T follicular helper cell (primary cell): ENCODE measurements around the gene HIPK3.
"Not testable (repeated sequence)": the region's sequence is repeated elsewhere in the genome, so short reads cannot be mapped to it uniquely, and the experiment has no call there.

ENCODE experiments used
- DNase-seq: peaks from one replicate; pipeline ENCODE4 v3.0.0-alpha.2; 2020; ENCODE audit warnings: low read depth
- total RNA-seq, 2 experiments: gene quantifications; one replicate each; lab custom pipeline; 2026; lab: John Stamatoyannopoulos, UW

HIPK3 gene
- 97.6 to 207 reads per million in 2 experiments for total RNA-seq

DNA sequence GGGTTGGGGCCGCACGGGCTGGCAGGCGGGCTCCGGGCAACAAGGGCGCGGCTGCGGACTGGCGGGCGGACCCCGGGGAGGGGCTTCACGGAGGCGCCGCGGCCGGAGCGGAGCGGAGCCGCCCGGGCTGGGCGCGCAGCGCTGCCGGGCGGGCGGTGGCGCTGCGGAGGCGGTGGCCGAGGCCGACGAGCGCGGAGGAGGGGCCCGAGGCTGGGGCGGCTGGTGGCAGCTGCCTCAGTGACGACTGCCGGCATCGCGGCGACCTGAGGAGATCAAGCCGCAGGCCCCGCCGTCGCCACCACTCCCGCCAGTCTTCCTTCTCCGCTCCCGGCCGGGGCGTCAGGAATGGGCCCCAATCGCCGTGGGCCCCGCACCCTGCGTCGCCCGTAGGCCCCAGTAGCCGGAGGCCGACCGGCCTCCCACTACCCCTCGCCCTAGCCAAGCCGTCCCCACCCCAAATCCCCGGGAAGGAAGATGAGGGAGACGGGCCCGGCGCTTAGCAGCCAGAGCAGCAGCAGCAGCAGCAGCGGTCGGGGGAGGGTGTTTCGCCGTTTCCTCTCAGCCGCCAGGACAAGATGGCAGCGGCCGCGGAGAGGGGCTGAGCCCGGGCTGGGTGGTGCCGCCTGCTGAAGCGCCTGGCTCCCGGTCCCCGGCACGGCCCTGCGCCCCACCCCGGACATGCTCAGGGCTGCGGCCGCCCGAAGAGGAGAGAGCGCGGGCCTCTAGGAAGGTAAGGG lies at the start of gene HIPK3:
HIPK3 (plus strand) TSS at position 222 of the 737 bp plus-strand sequence.
- DNase-seq, result peak; percentile 55

GRCh38 chr11:33207408-33207985 lies 49.7 kb upstream of the HIPK3 start:
- no peak for DNase-seq

DNA sequence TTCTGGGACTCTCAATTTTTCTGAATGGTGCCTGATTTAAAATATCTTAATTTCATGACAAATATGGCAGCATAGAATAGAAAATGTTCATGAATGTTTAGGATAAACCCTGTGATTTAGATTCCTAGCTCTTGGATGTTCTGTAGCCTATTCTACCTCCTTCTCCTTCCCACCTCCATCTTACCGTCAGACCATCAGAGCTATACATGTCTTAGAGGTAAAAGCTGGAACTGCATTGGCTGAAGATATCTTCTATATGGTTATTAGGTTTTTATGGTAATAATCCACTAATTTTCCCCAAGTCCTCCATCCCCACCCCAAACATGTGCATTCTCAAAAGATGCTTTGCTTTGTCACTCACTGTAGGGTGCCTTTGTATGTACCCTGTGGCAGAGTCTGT lies 49.0 kb upstream of the HIPK3 start:
- DNase-seq, result no peak

DNA sequence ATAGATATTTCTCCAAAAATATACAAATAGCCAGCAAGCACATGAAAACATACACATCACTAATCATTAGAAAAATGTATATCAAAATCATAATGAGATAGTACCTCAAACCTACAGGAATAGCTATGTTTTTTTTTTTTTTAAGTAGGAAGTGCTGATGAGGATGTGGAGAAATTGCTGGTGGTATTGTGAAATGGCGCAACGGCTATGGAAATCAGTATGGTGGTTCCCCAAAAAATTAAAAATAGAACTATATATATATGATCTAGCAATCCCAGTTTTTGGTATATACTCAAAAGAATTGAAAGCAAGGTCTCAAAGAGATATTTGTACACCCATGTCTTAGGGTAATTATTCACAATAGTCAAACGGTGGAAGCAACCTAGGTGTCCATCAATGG lies 46.0 kb upstream of the HIPK3 start:
- no peak for DNase-seq

DNA sequence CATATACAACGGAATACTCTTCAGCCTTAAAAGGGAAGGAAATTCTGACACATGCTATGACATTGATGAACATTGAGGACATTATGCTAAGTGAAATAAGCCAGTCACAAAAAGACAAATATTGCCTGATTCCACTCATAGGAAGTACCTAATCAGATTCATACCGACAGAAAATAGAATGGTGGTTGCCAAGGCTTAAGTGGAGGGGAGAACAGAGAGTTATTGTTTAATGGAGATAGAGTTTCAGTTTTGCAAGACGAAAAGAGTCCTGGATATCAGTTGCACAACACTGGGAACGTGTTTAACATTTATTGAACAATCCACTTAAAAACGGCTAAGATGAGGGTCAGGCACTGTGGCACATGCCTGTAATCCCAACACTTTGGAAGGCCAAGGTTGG lies 45.6 kb upstream of the HIPK3 start:
- DNase-seq, result no peak

DNA sequence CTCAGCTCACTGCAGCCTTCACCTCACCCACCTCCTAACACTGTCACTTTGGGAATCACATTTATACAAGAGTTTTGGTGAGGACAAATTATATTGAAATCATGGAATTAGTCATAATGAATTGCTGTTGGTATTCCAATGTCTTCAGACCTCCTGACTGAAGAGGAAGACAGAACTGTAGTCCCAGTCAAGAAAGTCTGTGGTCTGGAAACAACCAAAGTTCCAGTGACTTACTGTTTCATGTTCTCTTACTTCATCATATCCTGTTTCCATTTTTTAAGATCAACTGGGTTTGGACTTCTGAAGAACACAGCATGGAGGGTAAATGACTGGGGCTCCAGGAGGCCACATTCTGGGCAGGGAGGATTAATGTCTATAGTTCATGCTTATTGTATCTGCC lies 43.0 kb upstream of the HIPK3 start:
- DNase-seq, result no peak

DNA sequence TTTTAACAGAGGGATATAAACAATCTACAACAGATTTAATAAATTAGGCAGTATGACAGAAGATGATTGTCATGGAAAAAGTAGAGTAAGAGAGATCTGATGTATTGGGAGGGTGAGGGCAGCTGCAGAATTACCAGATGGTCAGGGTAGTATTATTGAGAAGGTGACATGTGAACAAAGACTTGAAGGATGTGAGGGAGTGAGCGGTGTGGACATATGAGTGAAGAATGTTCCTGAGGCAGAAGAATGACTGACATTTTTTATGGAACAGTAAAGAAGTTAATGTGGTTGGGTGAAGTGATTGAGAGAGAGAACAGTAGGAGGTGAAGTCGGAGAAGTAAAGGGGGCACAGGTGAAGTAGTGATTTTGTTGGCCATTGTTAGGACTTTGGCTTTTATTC lies 42.4 kb upstream of the HIPK3 start:
- no peak for DNase-seq

GRCh38 chr11:33216676-33217075 lies 40.5 kb upstream of the HIPK3 start:
- DNase-seq, result not testable (repeated sequence)

GRCh38 chr11:33222052-33222750 lies 35.0 kb upstream of the HIPK3 start:
- no peak for DNase-seq

- DNase-seq, result no peak
These were observed 31.8 kb upstream of the HIPK3 start for GRCh38 chr11:33225371-33225770.

DNA sequence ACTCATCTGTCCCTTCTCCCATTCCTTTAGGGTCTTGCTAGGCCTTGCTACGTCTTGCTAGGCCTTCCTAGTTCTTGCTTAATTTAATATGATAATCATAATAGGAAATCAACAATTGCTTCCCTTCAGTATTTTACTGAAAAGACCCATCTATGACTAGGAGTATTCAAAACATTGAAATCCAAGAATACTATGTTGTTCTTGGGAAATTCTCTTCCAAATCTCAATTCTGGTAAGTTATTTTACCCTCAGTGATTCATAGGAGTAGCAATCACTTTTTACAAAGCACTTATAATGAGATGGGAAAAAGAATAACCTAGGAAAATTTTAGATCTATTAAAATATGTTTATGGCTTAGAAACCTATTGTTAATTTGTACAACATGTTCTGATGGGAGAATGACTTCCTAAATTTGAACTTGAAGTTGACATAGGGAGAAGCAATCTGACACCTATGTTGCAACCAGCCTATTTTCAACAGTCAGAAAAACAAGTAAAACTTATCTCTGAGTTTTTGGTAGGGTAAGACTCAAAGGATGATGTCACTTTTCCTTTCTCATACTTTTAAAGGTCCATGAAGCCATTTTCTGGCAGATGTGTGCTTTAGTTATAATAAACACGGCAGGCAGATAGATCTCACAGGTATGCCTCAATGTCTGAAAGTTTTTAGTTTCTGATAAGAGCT lies 29.5 kb upstream of the HIPK3 start:
- DNase-seq, result no peak

GRCh38 chr11:33234397-33235190 lies 22.6 kb upstream of the HIPK3 start:
- DNase-seq, result no peak

DNA sequence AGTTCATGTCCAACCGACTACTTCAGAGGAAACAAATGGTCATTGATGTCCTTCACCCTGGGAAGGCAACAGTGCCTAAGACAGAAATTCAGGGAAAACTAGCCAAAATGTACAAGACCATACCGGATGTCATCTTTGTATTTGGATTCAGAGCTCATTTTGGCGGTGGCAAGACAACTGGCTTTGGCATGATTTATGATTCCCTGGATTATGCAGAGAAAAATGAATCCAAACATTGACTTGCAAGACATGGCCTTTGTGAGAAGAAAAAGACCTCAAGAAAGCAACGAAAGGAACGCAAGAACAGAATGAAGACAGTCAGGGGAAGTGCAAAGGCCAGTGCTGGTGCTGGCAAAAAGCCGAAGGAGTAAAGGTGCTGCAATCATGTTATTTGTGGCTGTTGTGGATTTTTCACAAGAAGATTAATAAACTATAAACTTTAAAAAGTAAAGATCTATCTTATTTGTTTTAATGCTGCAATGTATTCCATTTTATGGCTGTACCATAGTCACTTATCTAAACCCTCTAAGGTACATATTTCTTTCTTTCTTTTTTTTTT lies 20.1 kb upstream of the HIPK3 start:
- no peak for DNase-seq

- DNase-seq, result no peak
These were observed 14.6 kb upstream of the HIPK3 start for GRCh38 chr11:33242575-33242974.

GRCh38 chr11:33243654-33244053 lies 13.5 kb upstream of the HIPK3 start:
- DNase-seq, result not testable (repeated sequence)

GRCh38 chr11:33248416-33248971 lies 8.7 kb upstream of the HIPK3 start:
- DNase-seq, result no peak

DNA sequence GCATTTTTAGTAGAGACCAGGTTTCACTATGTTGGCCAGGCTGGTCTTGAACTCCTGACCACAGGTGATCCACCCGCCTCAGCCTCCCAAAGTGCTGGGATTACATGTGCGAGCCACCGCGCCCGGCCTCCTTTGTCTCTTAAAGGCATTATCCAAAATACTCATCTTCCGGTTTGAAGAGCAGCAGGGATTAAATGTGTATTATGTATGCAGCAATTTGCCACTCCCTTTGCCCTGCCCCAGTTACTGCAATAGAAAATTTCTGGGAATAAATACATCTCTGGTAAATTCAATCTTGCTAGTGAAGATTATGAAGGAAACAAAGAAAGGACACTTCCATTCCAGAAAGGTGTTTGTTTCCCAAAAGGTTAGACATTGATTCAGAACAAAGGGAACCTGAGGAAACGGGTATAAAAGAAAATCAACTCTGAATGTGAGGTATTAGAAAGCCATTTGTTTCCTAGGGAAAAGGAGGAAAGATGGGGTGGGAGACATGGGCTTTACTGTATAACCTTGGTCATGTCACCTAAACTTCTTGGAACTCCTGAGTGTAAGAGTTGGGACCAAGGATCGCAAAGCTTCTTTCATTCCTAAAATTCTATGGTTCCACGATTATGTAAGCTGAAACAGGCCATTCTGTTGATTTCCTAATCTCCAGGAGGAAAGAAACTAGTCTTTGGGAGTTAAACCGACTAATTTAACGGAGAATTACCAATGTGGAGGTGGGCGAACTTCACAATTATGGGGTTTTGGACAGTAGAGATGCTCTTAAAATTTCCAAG lies 959 bp upstream of the HIPK3 start:
- no peak for DNase-seq

GRCh38 chr11:33256813-33257159 lies 395 bp upstream of the HIPK3 start:
- DNase-seq, result no peak

GRCh38 chr11:33257897-33258630 lies 883 bp downstream of the HIPK3 start:
- DNase-seq, result peak; percentile 56
